HepG2 (cell line): ENCODE data around the gene PRKD2. TPM values are rescaled to one million over a fixed set of nuclear protein-coding genes. Genes with fewer than 3 reads are reported as not detected.

Experiments
- ADNP ChIP-seq: sonication (generic); formaldehyde crosslinking; IDR thresholded peaks from 2 replicates; pipeline ENCODE4 v1.4.0; 2020; ENCODE audit warnings: missing genetic modification reagents
- DBP ChIP-seq: sonication (generic); formaldehyde crosslinking; IDR thresholded peaks from 2 replicates; pipeline ENCODE4 v1.4.0; 2020; ENCODE audit warnings: missing genetic modification reagents; ENCODE audit errors: not compliant biosample characterization
- DNMT1 ChIP-seq: sonication (generic); formaldehyde crosslinking; IDR thresholded peaks from 2 replicates; pipeline ENCODE4 v1.5.1; 2020; ENCODE audit warnings: mild to moderate bottlenecking, missing genetic modification reagents
- KDM5A ChIP-seq: fragments of 200-600 bp; sonication (generic); IDR thresholded peaks from 2 replicates; pipeline ENCODE4 v1.7.0; 2018; ENCODE audit warnings: antibody characterized with exemption, mild to moderate bottlenecking, low read length, borderline replicate concordance
- NR2F6 ChIP-seq, 2 experiments: IDR thresholded peaks; 2 replicates each; pipeline ENCODE4 v1.6.1; 2016; ENCODE audit warnings: antibody characterized with exemption in 1 of 2, mild to moderate bottlenecking in 1 of 2
- XBP1 ChIP-seq: sonication (generic); formaldehyde crosslinking; IDR thresholded peaks from 2 replicates; pipeline ENCODE4 v1.5.0; 2020; ENCODE audit warnings: missing genetic modification reagents
- ZBTB40 ChIP-seq, 2 experiments: fragments of 450-650 bp in 1 of 2; sonication (generic) in 1 of 2; formaldehyde crosslinking in 1 of 2; IDR thresholded peaks; 2 replicates each; pipeline versions ENCODE4 v1.6.1 to v1.8.0; 2016 to 2022; ENCODE audit warnings: antibody characterized with exemption in 1 of 2, mild to moderate bottlenecking in 1 of 2, missing genetic modification reagents in 1 of 2
- ZNF350 ChIP-seq: sonication (generic); formaldehyde crosslinking; IDR thresholded peaks from 2 replicates; pipeline ENCODE4 v1.4.0; 2020; ENCODE audit warnings: mild to moderate bottlenecking, low read depth, missing genetic modification reagents, borderline replicate concordance
- ZNF674 ChIP-seq: sonication (generic); formaldehyde crosslinking; IDR thresholded peaks from 2 replicates; pipeline ENCODE4 v1.5.0; 2020; ENCODE audit warnings: low read depth, mild to moderate bottlenecking, missing genetic modification reagents
- ZNF710 ChIP-seq: sonication (generic); formaldehyde crosslinking; IDR thresholded peaks from 2 replicates; pipeline ENCODE4 v1.5.0; 2020; ENCODE audit warnings: mild to moderate bottlenecking, missing genetic modification reagents, borderline replicate concordance
- ZNF768 ChIP-seq: sonication (generic); formaldehyde crosslinking; IDR thresholded peaks from 2 replicates; pipeline ENCODE4 v1.4.0; 2020; ENCODE audit warnings: missing genetic modification reagents
- polyA plus RNA-seq, 8 experiments: library from polyadenylated mRNA; depleted of rRNA in 3 of 8; stranded (reverse) in 7 of 8; unstranded in 1 of 8; fragments of >200 nt; fragmentation: Illumina TruSeq in 4 of 8; extraction: Trizol in 4 of 8; gene quantifications; 2 replicates each; pipeline versions ENCODE4 v1.2.1 to v1.2.3, GENCODE V29; 2011 to 2016; ENCODE audit warnings: low read depth in 4 of 8, missing spikeins in 1 of 8, mixed read lengths in 1 of 8; ENCODE audit not compliant: insufficient read depth in 1 of 8
- total RNA-seq, 5 experiments: library from RNA; depleted of rRNA; stranded (reverse); fragments of >200 nt; fragmentation: Illumina TruSeq; extraction: Trizol; gene quantifications; 2 replicates each; pipeline ENCODE4 v1.2.3, GENCODE V29; 2016; ENCODE audit warnings: low read depth in 1 of 5
- TF ChIP-seq, protein P1 (sequence below), 2 experiments: sonication (generic) in 1 of 2; formaldehyde crosslinking in 1 of 2; IDR thresholded peaks; 2 replicates each; pipeline versions ENCODE4 v1.5.1 to v1.6.1; 2011 to 2020; ENCODE audit warnings: borderline replicate concordance in 1 of 2, low read depth in 1 of 2, low read length in 1 of 2, mild to moderate bottlenecking in 1 of 2, missing genetic modification reagents in 1 of 2, moderate library complexity in 1 of 2
- TF ChIP-seq, protein P2 (sequence below): sonication (generic); formaldehyde crosslinking; IDR thresholded peaks from 2 replicates; pipeline ENCODE4 v1.4.0; 2020; ENCODE audit warnings: missing genetic modification reagents, borderline replicate concordance

PRKD2 gene
- total and polyA plus RNA-seq, 2 of the 13 experiments (the other 11 are each of a cell fraction or from before 2014, with no cell fraction given): 6.7 to 7.3 TPM

GRCh38 chr19:46761418-46761831 is 44.5 kb upstream of the PRKD2 start (continued):
- TF ChIP-seq ZBTB40 (IDR thresholded peaks at IDR 0.05) (no peak), ZBTB40 (CRISPR knock-in tag; IDR thresholded peaks at IDR 0.05) (no peak), ZNF768 (no peak), KDM5A (no peak), ZNF350 (CRISPR knock-in tag) (no peak), ZNF710 (CRISPR knock-in tag) (no peak), ADNP (CRISPR knock-in tag) (no peak), NR2F6 (IDR thresholded peaks at IDR 0.05) (no peak), NR2F6 (CRISPR knock-in tag; IDR thresholded peaks at IDR 0.05) (no peak), XBP1 (no peak), ZNF674 (CRISPR knock-in tag) (no peak), DBP (peak; percentile 60), DNMT1 (CRISPR knock-in tag) (no peak)
- TF ChIP-seq, protein P1, sequence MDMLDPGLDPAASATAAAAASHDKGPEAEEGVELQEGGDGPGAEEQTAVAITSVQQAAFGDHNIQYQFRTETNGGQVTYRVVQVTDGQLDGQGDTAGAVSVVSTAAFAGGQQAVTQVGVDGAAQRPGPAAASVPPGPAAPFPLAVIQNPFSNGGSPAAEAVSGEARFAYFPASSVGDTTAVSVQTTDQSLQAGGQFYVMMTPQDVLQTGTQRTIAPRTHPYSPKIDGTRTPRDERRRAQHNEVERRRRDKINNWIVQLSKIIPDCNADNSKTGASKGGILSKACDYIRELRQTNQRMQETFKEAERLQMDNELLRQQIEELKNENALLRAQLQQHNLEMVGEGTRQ (IDR thresholded peaks at IDR 0.05; ENCODE audit: low read depth, low read length): no peak
- TF ChIP-seq, protein P1 (CRISPR knock-in tag; IDR thresholded peaks at IDR 0.05; ENCODE audit: borderline replicate concordance): no peak
- TF ChIP-seq, protein P2, sequence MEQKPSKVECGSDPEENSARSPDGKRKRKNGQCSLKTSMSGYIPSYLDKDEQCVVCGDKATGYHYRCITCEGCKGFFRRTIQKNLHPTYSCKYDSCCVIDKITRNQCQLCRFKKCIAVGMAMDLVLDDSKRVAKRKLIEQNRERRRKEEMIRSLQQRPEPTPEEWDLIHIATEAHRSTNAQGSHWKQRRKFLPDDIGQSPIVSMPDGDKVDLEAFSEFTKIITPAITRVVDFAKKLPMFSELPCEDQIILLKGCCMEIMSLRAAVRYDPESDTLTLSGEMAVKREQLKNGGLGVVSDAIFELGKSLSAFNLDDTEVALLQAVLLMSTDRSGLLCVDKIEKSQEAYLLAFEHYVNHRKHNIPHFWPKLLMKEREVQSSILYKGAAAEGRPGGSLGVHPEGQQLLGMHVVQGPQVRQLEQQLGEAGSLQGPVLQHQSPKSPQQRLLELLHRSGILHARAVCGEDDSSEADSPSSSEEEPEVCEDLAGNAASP (CRISPR knock-in tag): no peak
